Lower lobe of right lung (tissue), 2 donors: ENCODE data around the gene NXT1. TPM values are rescaled to one million over a fixed set of nuclear protein-coding genes. Genes with fewer than 3 reads are reported as not detected.
A peak's percentile ranks its signal among the peaks of the same experiment; 100 is the strongest.
"Not testable (repeated sequence)": the region's sequence is repeated elsewhere in the genome, so short reads cannot be mapped to it uniquely, and the experiment has no call there.

ENCODE experiments used
- ATAC-seq, 2 donors: fragments of 200-7000 bp; cut with Tn5 transposase; one replicate each; pipeline ENCODE4 v1.9.1; 2020 to 2022; ENCODE audit warnings: mild to moderate bottlenecking in 2 of 2, moderate library complexity in 2 of 2
- DNase-seq: peaks from one replicate; pipeline ENCODE4 v3.0.0-alpha.2; 2020
- H3K27ac ChIP-seq: fragments of 200-600 bp; one replicate; pipeline ENCODE4 v1.8.0; 2022
- H3K27me3 ChIP-seq: fragments of 200-600 bp; one replicate; pipeline ENCODE4 v1.8.0; 2022; ENCODE audit warnings: low read depth
- H3K36me3 ChIP-seq: fragments of 200-600 bp; one replicate; pipeline ENCODE4 v1.8.0; 2022; ENCODE audit warnings: mild to moderate bottlenecking
- H3K4me1 ChIP-seq: fragments of 200-600 bp; one replicate; pipeline ENCODE4 v1.8.0; 2022
- H3K4me3 ChIP-seq: fragments of 200-600 bp; one replicate; pipeline ENCODE4 v1.8.0; 2022; ENCODE audit warnings: mild to moderate bottlenecking
- H3K9me3 ChIP-seq: fragments of 200-600 bp; one replicate; pipeline ENCODE4 v1.8.0; 2022
- CTCF ChIP-seq: fragments of 200-600 bp; IDR thresholded peaks from one replicate; pipeline ENCODE4 v1.8.0; 2022; ENCODE audit warnings: antibody characterized with exemption, mild to moderate bottlenecking
- intact Hi-C: fragments of 100-400 bp; cut with DNase I; formaldehyde crosslinking; loops from one replicate; pipeline ENCODE4 v1.11.0; 2022
- total RNA-seq: library from RNA; stranded (reverse); fragmentation: NEBNext Ultra II Directional; extraction: Animal tissue kit (Norgen Biotek cat#: 25700); gene quantifications from one replicate; pipeline ENCODE4 v1.2.1, GENCODE V29; 2021
- donor health status: DM: no; HTN: yes; CAD: no; lungs with severe emphysema.

NXT1 gene
- total RNA-seq, 1 donor from 2014 or later: 14.8 TPM

GRCh38 chr20:23304616-23305015 is 46.0 kb upstream of the NXT1 start:
- Histone ChIP-seq H3K4me3 (no peak overlapping the region), H3K36me3 (no peaks in the 10 kb centered on the region), H3K27ac (no peak overlapping the region), H3K4me1 (no peaks in the 10 kb centered on the region), H3K9me3 (no peaks in the 10 kb centered on the region), H3K27me3 (no peaks in the 10 kb centered on the region)
- intact Hi-C loops: no loop called here
- no peak for TF ChIP-seq CTCF
- no peak for DNase-seq
- no peak for ATAC-seq

GRCh38 chr20:23305098-23305497 is 45.5 kb upstream of the NXT1 start:
- no peaks in the 10 kb centered on the region for H3K36me3 ChIP-seq
- H3K4me3 ChIP-seq: no peak overlapping the region
- no peaks in the 10 kb centered on the region for H3K27me3 ChIP-seq
- no peak for TF ChIP-seq CTCF
- intact Hi-C loops: no loop called here
- H3K27ac ChIP-seq: no peak overlapping the region
- no peaks in the 10 kb centered on the region for H3K9me3 ChIP-seq
- ATAC-seq: peak in 1 of 2 donors; percentile 36
- DNase-seq: no peak
- no peaks in the 10 kb centered on the region for H3K4me1 ChIP-seq

- ATAC-seq, H3K36me3 ChIP-seq, H3K27ac ChIP-seq, H3K27me3 ChIP-seq, H3K9me3 ChIP-seq, H3K4me3 ChIP-seq, H3K4me1 ChIP-seq, intact Hi-C loops, DNase-seq: not testable (repeated sequence)
Measured at GRCh38 chr20:23307393-23307792, 43.2 kb upstream of the NXT1 start.

GRCh38 chr20:23308024-23308423 is 42.6 kb upstream of the NXT1 start:
- TF ChIP-seq CTCF: no peak
- no peaks in the 10 kb centered on the region for H3K36me3 ChIP-seq
- H3K27me3 ChIP-seq: no peaks in the 10 kb centered on the region
- no peak for DNase-seq
- H3K4me1 ChIP-seq: no peaks in the 10 kb centered on the region
- no peak overlapping the region for H3K4me3 ChIP-seq
- H3K27ac ChIP-seq: no peak overlapping the region
- intact Hi-C loops: no loop called here
- ATAC-seq: no peak
- no peaks in the 10 kb centered on the region for H3K9me3 ChIP-seq

- intact Hi-C loops: no loop called here
- no peak overlapping the region for H3K27ac ChIP-seq
- ATAC-seq (no peak), DNase-seq (no peak)
- no peaks in the 10 kb centered on the region for H3K4me1 ChIP-seq
- no peaks in the 10 kb centered on the region for H3K9me3 ChIP-seq
- no peaks in the 10 kb centered on the region for H3K36me3 ChIP-seq
- no peak overlapping the region for H3K4me3 ChIP-seq
- TF ChIP-seq CTCF: no peak
- no peaks in the 10 kb centered on the region for H3K27me3 ChIP-seq
Measured at GRCh38 chr20:23308908-23309307, 41.7 kb upstream of the NXT1 start.

GRCh38 chr20:23309781-23310180 is 40.8 kb upstream of the NXT1 start:
- TF ChIP-seq CTCF: no peak
- intact Hi-C loops: no loop called here
- ATAC-seq: no peak

More at GRCh38 chr20:23309781-23310180, 40.8 kb upstream of the NXT1 start:
- Histone ChIP-seq H3K27ac (no peak overlapping the region), H3K4me3 (no peak overlapping the region), H3K9me3 (no peaks in the 10 kb centered on the region), H3K27me3 (no peaks in the 10 kb centered on the region), H3K4me1 (no peaks in the 10 kb centered on the region), H3K36me3 (no peaks in the 10 kb centered on the region)
- no peak for DNase-seq
